ENCODE measurements around the gene TMEM233.

Gene TMEM233

GRCh38 chr12:119683413-119683812, 89.8 kb downstream of the TMEM233 start:
- no peak for DNase-seq

GRCh38 chr12:119683816-119684215, 90.2 kb downstream of the TMEM233 start:
- no peak for DNase-seq

GRCh38 chr12:119684711-119685369, 91.3 kb downstream of the TMEM233 start:
- DNase-seq, result no peak

- no peak for DNase-seq
These were observed 91.8 kb downstream of the TMEM233 start for GRCh38 chr12:119685375-119685774.

GRCh38 chr12:119686355-119686754, 92.8 kb downstream of the TMEM233 start:
- DNase-seq, result no peak

- no peak for DNase-seq
These were observed 93.2 kb downstream of the TMEM233 start for GRCh38 chr12:119686776-119687175.

- no peak for DNase-seq
These were observed 93.8 kb downstream of the TMEM233 start for GRCh38 chr12:119687406-119687805.

- DNase-seq, result no peak
These were observed 94.3 kb downstream of the TMEM233 start for GRCh38 chr12:119687879-119688278.

GRCh38 chr12:119689935-119690500, 96.4 kb downstream of the TMEM233 start:
- DNase-seq, result no peak

- no peak for DNase-seq
These were observed 97.7 kb downstream of the TMEM233 start for GRCh38 chr12:119691202-119691810.

GRCh38 chr12:119692410-119692809, 98.8 kb downstream of the TMEM233 start:
- DNase-seq, result peak; percentile 92
